IMR-90 (cell line): ENCODE measurements around the gene SYNPO. TPM values are rescaled to one million over a fixed set of nuclear protein-coding genes. Genes with fewer than 3 reads are reported as not detected.
A peak's percentile ranks its signal among the peaks of the same experiment; 100 is the strongest.

Experiments
- ATAC-seq: fragments of 200-7000 bp; cut with Tn5 transposase; 2 replicates; pipeline ENCODE4 v1.9.1; 2020; ENCODE audit warnings: low read depth, mild to moderate bottlenecking, moderate library complexity
- BruUV-seq: library from RNA; stranded (reverse); fragments of 400-500 nt; replicated peaks from 2 replicates; lab custom pipeline; 2021; lab: Mats Ljungman, UMichigan
- CTCF ChIA-PET: fragments of 300-600 bp; formaldehyde crosslinking; extraction: SDS; loops from one replicate; lab custom pipeline; 2021; ENCODE audit warnings: antibody characterized with exemption; lab: Yijun Ruan, JAX
- POLR2A ChIA-PET: fragments of 300-600 bp; sonication (Branson Sonifier 250); formaldehyde crosslinking; loops from one replicate; lab custom pipeline; 2022; ENCODE audit warnings: antibody characterized with exemption; ENCODE audit not compliant: unreplicated experiment; lab: Charles Lee
- DNase-seq: peaks from one replicate; pipeline ENCODE4 v3.0.0; 2013
- H2AFZ ChIP-seq: replicated peaks from 2 replicates; pipeline ENCODE3; 2013; ENCODE audit warnings: low read length, mild to moderate bottlenecking; ENCODE audit not compliant: poor library complexity
- H2AK5ac ChIP-seq: 2 replicates; pipeline ENCODE4 v1.6.1; 2013; ENCODE audit warnings: low read depth, low read length, inconsistent platforms
- H2AK9ac ChIP-seq: replicated peaks from 2 replicates; pipeline ENCODE3; 2013; ENCODE audit warnings: mild to moderate bottlenecking, low read depth, low read length, moderate library complexity; ENCODE audit not compliant: poor library complexity
- H2BK120ac ChIP-seq: 2 replicates; pipeline ENCODE4 v1.6.1; 2013; ENCODE audit warnings: low read depth, low read length, inconsistent platforms
- H2BK15ac ChIP-seq: 3 replicates; pipeline ENCODE4 v1.6.1; 2013; ENCODE audit warnings: low read depth, low read length, inconsistent platforms
- H2BK20ac ChIP-seq: 2 replicates; pipeline ENCODE4 v1.6.1; 2013; ENCODE audit warnings: low read depth, mild to moderate bottlenecking, inconsistent platforms, low read length, moderate library complexity
- H2BK5ac ChIP-seq: 2 replicates; pipeline ENCODE4 v1.6.1; 2013; ENCODE audit warnings: mild to moderate bottlenecking, low read depth, low read length, inconsistent platforms; ENCODE audit not compliant: poor library complexity, severe bottlenecking
- H3K14ac ChIP-seq: replicated peaks from 2 replicates; pipeline ENCODE4 v1.6.1; 2013; ENCODE audit warnings: low read depth, low read length, inconsistent platforms
- H3K18ac ChIP-seq: 2 replicates; pipeline ENCODE4 v1.6.1; 2013; ENCODE audit warnings: low read depth, low read length, control low read depth
- H3K23ac ChIP-seq: 2 replicates; pipeline ENCODE4 v1.6.1; 2013; ENCODE audit warnings: low read depth, low read length, inconsistent platforms
- H3K27ac ChIP-seq: 2 replicates; pipeline ENCODE4 v1.5.1; 2013; ENCODE audit warnings: mild to moderate bottlenecking, control low read depth, low read length; ENCODE audit not compliant: insufficient read depth
- H3K27me3 ChIP-seq: 2 replicates; pipeline ENCODE4 v1.6.1; 2013; ENCODE audit warnings: low read length; ENCODE audit not compliant: control insufficient read depth, insufficient read depth
- H3K36me3 ChIP-seq: 2 replicates; pipeline ENCODE4 v1.6.1; 2013; ENCODE audit warnings: low read length, mixed read lengths; ENCODE audit not compliant: control insufficient read depth, insufficient read depth
- H3K4ac ChIP-seq: 2 replicates; pipeline ENCODE4 v1.6.1; 2013; ENCODE audit warnings: low read depth, low read length, inconsistent platforms
- H3K4me1 ChIP-seq: 2 replicates; pipeline ENCODE4 v1.6.1; 2013; ENCODE audit warnings: low read length, mixed read lengths; ENCODE audit not compliant: control insufficient read depth, insufficient read depth
- H3K4me2 ChIP-seq: 2 replicates; pipeline ENCODE4 v1.6.1; 2013; ENCODE audit warnings: low read depth, mild to moderate bottlenecking, control low read depth, low read length, moderate library complexity
- H3K4me3 ChIP-seq: 2 replicates; pipeline ENCODE4 v1.5.1; 2013; ENCODE audit warnings: low read depth, mild to moderate bottlenecking, control low read depth, low read length, moderate library complexity; ENCODE audit not compliant: insufficient read depth
- H3K56ac ChIP-seq: 2 replicates; pipeline ENCODE4 v1.6.1; 2013; ENCODE audit warnings: low read length, inconsistent platforms; ENCODE audit not compliant: insufficient read depth; ENCODE audit errors: extremely low read depth
- H3K79me1 ChIP-seq, 2 experiments: 2 replicates each; pipeline ENCODE4 v1.6.1; 2013; ENCODE audit warnings: low read length in 2 of 2, inconsistent platforms in 1 of 2, low read depth in 1 of 2
- H3K9ac ChIP-seq: 2 replicates; pipeline ENCODE4 v1.6.1; 2013; ENCODE audit warnings: low read depth, low read length, control low read depth
- H3K9me1 ChIP-seq: 2 replicates; pipeline ENCODE4 v1.6.1; 2013; ENCODE audit warnings: low read length, inconsistent platforms; ENCODE audit not compliant: insufficient read depth
- H3K9me3 ChIP-seq: 2 replicates; pipeline ENCODE4 v1.6.1; 2013; ENCODE audit warnings: low read length; ENCODE audit not compliant: control insufficient read depth, insufficient read depth
- H4K20me1 ChIP-seq: 2 replicates; pipeline ENCODE4 v1.6.1; 2013; ENCODE audit warnings: low read length, inconsistent platforms; ENCODE audit not compliant: insufficient read depth
- H4K5ac ChIP-seq: 2 replicates; pipeline ENCODE4 v1.6.1; 2013; ENCODE audit warnings: mild to moderate bottlenecking, low read depth, low read length, control low read depth
- H4K8ac ChIP-seq, 2 experiments: 2 replicates each; pipeline ENCODE4 v1.6.1; 2013; ENCODE audit warnings: low read depth in 2 of 2, low read length in 2 of 2, control low read depth in 1 of 2, inconsistent platforms in 1 of 2
- H4K91ac ChIP-seq: 2 replicates; pipeline ENCODE4 v1.6.1; 2013; ENCODE audit warnings: low read depth, low read length, inconsistent platforms; ENCODE audit not compliant: insufficient read depth
- BHLHE40 ChIP-seq: fragments of 150-350 bp; IDR thresholded peaks from 2 replicates; pipeline ENCODE4 v1.6.1; 2016; ENCODE audit warnings: mild to moderate bottlenecking, low read depth, low read length
- CEBPB ChIP-seq: IDR thresholded peaks from 2 replicates; pipeline ENCODE4 v1.6.1; 2012; ENCODE audit warnings: low read depth, low read length, improper control_type of control experiment
- CHD1 ChIP-seq: IDR thresholded peaks from 2 replicates; pipeline ENCODE4 v1.6.1; 2012; ENCODE audit warnings: low read depth, low read length, improper control_type of control experiment
- ELK1 ChIP-seq: fragments of 150-350 bp; IDR thresholded peaks from 2 replicates; pipeline ENCODE4 v1.6.1; 2016; ENCODE audit warnings: low read depth, mild to moderate bottlenecking, low read length, moderate library complexity, borderline replicate concordance
- FOS ChIP-seq: fragments of 150-350 bp; IDR thresholded peaks from 2 replicates; pipeline ENCODE4 v1.6.1; 2016; ENCODE audit warnings: low read depth, low read length
- MAFK ChIP-seq: IDR thresholded peaks from 2 replicates; pipeline ENCODE4 v1.6.1; 2012; ENCODE audit warnings: low read depth, low read length, improper control_type of control experiment
- MAZ ChIP-seq: IDR thresholded peaks from 2 replicates; pipeline ENCODE4 v1.6.1; 2012; ENCODE audit warnings: low read depth, mild to moderate bottlenecking, low read length, improper control_type of control experiment, moderate library complexity, borderline replicate concordance
- MXI1 ChIP-seq: IDR thresholded peaks from 2 replicates; pipeline ENCODE4 v1.6.1; 2012; ENCODE audit warnings: low read depth, mild to moderate bottlenecking, low read length, moderate library complexity, borderline replicate concordance
- NFE2L2 ChIP-seq: fragments of 150-350 bp; IDR thresholded peaks from 2 replicates; pipeline ENCODE4 v1.6.1; 2016; ENCODE audit warnings: low read depth, mild to moderate bottlenecking, low read length
- POLR2A ChIP-seq: IDR thresholded peaks from 2 replicates; pipeline ENCODE4 v1.6.1; 2012; ENCODE audit warnings: mild to moderate bottlenecking, low read depth, low read length
- RAD21 ChIP-seq: IDR thresholded peaks from 2 replicates; pipeline ENCODE4 v1.6.1; 2012; ENCODE audit warnings: low read length, improper control_type of control experiment
- RCOR1 ChIP-seq: IDR thresholded peaks from 2 replicates; pipeline ENCODE4 v1.6.1; 2012; ENCODE audit warnings: mild to moderate bottlenecking, low read length, improper control_type of control experiment; ENCODE audit not compliant: insufficient replicate concordance
- RFX5 ChIP-seq: IDR thresholded peaks from 2 replicates; pipeline ENCODE4 v1.8.0; 2012; ENCODE audit warnings: low read depth, mild to moderate bottlenecking, low read length, moderate library complexity
- SMC3 ChIP-seq: fragments of 150-350 bp; IDR thresholded peaks from 2 replicates; pipeline ENCODE4 v1.6.1; 2016; ENCODE audit warnings: low read depth, mild to moderate bottlenecking, antibody characterized with exemption, low read length, moderate library complexity
- USF2 ChIP-seq: fragments of 150-350 bp; IDR thresholded peaks from 2 replicates; pipeline ENCODE4 v1.6.1; 2017; ENCODE audit warnings: mild to moderate bottlenecking, antibody characterized with exemption, low read length, low read depth
- WGBS, 2 experiments: methylation state at CpG; one replicate each; pipeline versions ENCODE4 v1.1.5 to v1.1.7; 2013; ENCODE audit warnings: missing lambda C conversion rate in 2 of 2; ENCODE audit not compliant: insufficient read length in 1 of 2; ENCODE audit errors: extremely low coverage in 2 of 2; 5-methylcytosine and 5-hydroxymethylcytosine counted together
- dilution Hi-C: fragments of 300-500 bp; cut with HindIII; formaldehyde crosslinking; loops from one replicate; pipeline ENCODE4 v1.14.3; 2018; ENCODE audit warnings: low sequenced_read_pairs; ENCODE audit not compliant: unreplicated experiment
- in situ Hi-C: fragments of 300-500 bp; cut with MboI; formaldehyde crosslinking; loops from 3 replicates; pipeline ENCODE4 v1.14.3; 2019; ENCODE audit warnings: low sequenced_read_pairs, inconsistent platforms, mixed read lengths
- intact Hi-C: fragments of 100-400 bp; cut with micrococcal nuclease; formaldehyde crosslinking; loops from 2 replicates; pipeline ENCODE4 v1.10.0; 2022
- polyA plus RNA-seq, 3 experiments: library from polyadenylated mRNA; depleted of rRNA; stranded (reverse); fragments of >200 nt; gene quantifications; 2 replicates each; pipeline ENCODE4 v1.2.3, GENCODE V29; 2012; ENCODE audit warnings: low replicate concordance in 1 of 3
- total RNA-seq: library from RNA; depleted of rRNA; stranded (reverse); fragments of >200 nt; gene quantifications from 2 replicates; pipeline ENCODE4 v1.2.3, GENCODE V29; 2012
- TF ChIP-seq, protein P1 (sequence below): conservative IDR thresholded peaks from 2 replicates; pipeline ENCODE4 v1.5.1; 2012; ENCODE audit warnings: mild to moderate bottlenecking, low read depth, low read length, improper control_type of control experiment

The SYNPO gene
- total and polyA plus RNA-seq, 2 of the 4 experiments (the other 2 are of a cell fraction): 3.0 to 24.8 TPM

DNA sequence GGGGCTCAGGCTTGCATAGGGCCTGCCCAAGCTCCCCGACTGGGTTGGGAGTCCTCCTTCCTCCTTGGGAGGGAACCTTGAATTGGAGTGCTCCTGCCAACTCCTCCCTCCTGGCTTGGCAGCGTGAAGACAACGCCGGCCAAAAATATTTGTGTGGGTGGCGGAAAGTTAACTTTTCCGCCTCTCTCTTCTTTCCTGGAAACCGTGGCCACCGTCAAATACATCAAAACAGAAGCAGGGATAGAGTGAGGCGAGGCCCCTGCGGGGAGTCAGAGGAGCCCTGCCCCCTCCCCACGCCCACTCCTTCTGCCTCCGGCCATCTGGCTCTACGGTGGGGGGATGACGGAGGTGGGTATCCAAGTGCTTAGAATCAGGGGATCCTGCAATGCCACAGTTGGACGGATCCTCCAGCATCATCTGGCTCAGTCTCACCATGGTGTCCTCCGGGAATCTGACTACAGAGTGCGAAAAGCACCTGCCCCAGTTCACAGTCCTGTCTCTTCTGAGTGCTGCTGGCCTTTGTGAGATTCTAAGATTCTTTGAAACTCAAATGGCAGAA, 25.2 kb upstream of the SYNPO start:
- CTCF ChIA-PET: interaction anchor here (1.0 kb wide), 1 partner anchor 26 kb away, joined by 3 read pairs; no protein-coding TSS in a partner anchor
- peak overlapping the region; percentile 26 for H2AK9ac ChIP-seq
- H2AK5ac ChIP-seq: peak overlapping the region; percentile 18
- H2BK5ac ChIP-seq: no peak overlapping the region
- no peak overlapping the region; the same call in 1 of the 2 replicates for H2BK20ac ChIP-seq
- no peak overlapping the region for H3K56ac ChIP-seq
- intact Hi-C loops (no loop called here), dilution Hi-C loops (no loop called here), in situ Hi-C loops (no loop called here)
- H3K9me3 ChIP-seq: no peaks in the 10 kb centered on the region
- H3K9me1 ChIP-seq: 0 out of 2 replicates have a peak, but pooled peaks cover 11% of the 10 kb centered on the region
- H2AFZ ChIP-seq: peak overlapping the region; percentile 81
- H3K4me1 ChIP-seq: peaks cover 28% of the 10 kb centered on the region
- 27% methylated on average over 2 of the region's 17 CpGs; no CpG with 5 or more reads in 1 of the 2 experiments for WGBS, 2 experiments
- H3K14ac ChIP-seq: no peak overlapping the region
- H3K18ac ChIP-seq: no peak overlapping the region; the same call in 1 of the 2 replicates
- no peak overlapping the region for H3K4me2 ChIP-seq
- H4K20me1 ChIP-seq: no peaks in the 10 kb centered on the region
- peaks cover 4% of the 10 kb centered on the region; the same call in 1 of the 2 replicates for H3K27me3 ChIP-seq
- H3K23ac ChIP-seq: no peak overlapping the region
- H4K5ac ChIP-seq: no peak overlapping the region
- H2BK15ac ChIP-seq: peak overlapping the region; percentile 38; the same call in 1 of the 3 replicates
- H2BK120ac ChIP-seq: no peak overlapping the region
- no peak overlapping the region for H3K27ac ChIP-seq
- H3K4me3 ChIP-seq: no peak overlapping the region
- no peak overlapping the region for H3K9ac ChIP-seq
- peak overlapping the region; percentile 53 for H3K4ac ChIP-seq
- peak overlapping the region in 1 of 2 experiments; percentile 58; a peak in 2 of 4 replicates for H4K8ac ChIP-seq
- H3K79me1 ChIP-seq: no peaks in the 10 kb centered on the region
- BruUV-seq: no TSS peak
- ATAC-seq (peak; percentile 21), DNase-seq (peak; percentile 64)
- TF ChIP-seq CHD1 (no peak), BHLHE40 (no peak), MAFK (no peak), MAZ (no peak), SMC3 (no peak), CEBPB (no peak), NFE2L2 (no peak), RCOR1 (no peak), USF2 (no peak), RAD21 (no peak), MXI1 (no peak), RFX5 (no peak), FOS (no peak), POLR2A (no peak), ELK1 (no peak)
- TF ChIP-seq, protein P1, sequence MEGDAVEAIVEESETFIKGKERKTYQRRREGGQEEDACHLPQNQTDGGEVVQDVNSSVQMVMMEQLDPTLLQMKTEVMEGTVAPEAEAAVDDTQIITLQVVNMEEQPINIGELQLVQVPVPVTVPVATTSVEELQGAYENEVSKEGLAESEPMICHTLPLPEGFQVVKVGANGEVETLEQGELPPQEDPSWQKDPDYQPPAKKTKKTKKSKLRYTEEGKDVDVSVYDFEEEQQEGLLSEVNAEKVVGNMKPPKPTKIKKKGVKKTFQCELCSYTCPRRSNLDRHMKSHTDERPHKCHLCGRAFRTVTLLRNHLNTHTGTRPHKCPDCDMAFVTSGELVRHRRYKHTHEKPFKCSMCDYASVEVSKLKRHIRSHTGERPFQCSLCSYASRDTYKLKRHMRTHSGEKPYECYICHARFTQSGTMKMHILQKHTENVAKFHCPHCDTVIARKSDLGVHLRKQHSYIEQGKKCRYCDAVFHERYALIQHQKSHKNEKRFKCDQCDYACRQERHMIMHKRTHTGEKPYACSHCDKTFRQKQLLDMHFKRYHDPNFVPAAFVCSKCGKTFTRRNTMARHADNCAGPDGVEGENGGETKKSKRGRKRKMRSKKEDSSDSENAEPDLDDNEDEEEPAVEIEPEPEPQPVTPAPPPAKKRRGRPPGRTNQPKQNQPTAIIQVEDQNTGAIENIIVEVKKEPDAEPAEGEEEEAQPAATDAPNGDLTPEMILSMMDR: no peak
- H4K91ac ChIP-seq: peak overlapping the region; percentile 1; the same call in 1 of the 2 replicates
- POLR2A ChIA-PET: no interaction called here
- H3K36me3 ChIP-seq: no peaks in the 10 kb centered on the region
